Activated T-cell treated with anti-CD3 and anti-CD28 coated beads, Interleukin-2, amount 50 U/mL, for 1 hour (primary cell): ENCODE data around the gene GIMAP8.
"Not testable (repeated sequence)": the region's sequence is repeated elsewhere in the genome, so short reads cannot be mapped to it uniquely, and the experiment has no call there.

Source experiments
- DNase-seq: peaks from one replicate; pipeline ENCODE4 v3.0.0-alpha.2; 2020

The GIMAP8 gene

DNA sequence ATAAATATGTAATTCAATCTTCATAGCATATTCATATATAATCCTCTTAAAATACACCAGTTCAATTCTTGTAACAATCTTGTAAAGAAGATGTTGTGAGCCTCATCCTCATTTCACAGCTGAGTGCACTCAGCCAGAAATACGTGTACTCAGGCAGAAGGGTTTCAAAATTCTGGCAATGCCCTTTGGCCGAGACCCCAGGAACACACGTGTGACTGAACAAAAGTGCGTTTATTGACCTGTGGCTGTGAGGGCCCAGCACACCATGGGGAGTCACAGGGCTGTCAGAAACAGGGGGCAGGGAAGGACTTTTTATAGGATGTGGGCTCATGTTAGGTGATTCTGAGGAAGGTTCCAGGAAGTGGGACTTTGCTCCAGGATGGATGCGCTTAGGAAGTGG lies 21.5 kb downstream of the GIMAP8 start:
- DNase-seq: no peak

DNA sequence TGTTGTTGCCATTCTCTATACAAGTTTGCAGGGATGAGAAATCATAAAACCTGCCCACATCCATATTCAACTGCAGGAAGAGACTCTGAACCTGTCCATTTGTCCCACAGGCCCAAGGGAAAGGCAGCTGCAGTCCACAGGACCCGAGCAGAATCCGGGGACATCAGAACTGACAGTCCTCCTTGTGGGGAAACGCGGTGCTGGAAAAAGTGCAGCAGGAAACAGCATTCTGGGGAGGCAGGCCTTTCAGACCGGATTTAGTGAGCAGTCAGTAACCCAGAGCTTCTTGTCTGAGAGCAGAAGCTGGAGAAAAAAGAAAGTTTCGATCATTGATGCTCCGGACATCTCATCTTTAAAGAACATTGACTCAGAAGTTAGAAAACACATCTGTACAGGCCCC lies 23.5 kb downstream of the GIMAP8 start:
- no peak for DNase-seq

DNA sequence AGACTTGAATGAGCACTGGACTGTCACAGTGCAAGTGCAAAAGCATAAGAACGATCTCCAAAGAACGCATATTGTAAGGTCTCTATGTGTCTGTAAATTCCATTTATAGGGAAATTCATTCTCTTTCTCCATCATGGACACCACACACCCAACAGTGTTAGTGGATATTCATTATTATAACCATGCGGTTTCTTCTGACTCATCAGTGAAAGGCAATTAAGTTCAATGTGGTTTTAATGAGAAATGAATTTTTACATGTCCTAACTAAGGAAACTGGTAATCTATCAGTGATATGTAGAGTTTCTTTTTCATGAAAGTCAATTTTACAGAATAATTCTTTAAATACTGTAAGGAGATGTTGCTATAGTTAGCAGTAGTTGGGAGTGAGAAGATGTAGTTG lies 25.9 kb downstream of the GIMAP8 start:
- no peak for DNase-seq

DNA sequence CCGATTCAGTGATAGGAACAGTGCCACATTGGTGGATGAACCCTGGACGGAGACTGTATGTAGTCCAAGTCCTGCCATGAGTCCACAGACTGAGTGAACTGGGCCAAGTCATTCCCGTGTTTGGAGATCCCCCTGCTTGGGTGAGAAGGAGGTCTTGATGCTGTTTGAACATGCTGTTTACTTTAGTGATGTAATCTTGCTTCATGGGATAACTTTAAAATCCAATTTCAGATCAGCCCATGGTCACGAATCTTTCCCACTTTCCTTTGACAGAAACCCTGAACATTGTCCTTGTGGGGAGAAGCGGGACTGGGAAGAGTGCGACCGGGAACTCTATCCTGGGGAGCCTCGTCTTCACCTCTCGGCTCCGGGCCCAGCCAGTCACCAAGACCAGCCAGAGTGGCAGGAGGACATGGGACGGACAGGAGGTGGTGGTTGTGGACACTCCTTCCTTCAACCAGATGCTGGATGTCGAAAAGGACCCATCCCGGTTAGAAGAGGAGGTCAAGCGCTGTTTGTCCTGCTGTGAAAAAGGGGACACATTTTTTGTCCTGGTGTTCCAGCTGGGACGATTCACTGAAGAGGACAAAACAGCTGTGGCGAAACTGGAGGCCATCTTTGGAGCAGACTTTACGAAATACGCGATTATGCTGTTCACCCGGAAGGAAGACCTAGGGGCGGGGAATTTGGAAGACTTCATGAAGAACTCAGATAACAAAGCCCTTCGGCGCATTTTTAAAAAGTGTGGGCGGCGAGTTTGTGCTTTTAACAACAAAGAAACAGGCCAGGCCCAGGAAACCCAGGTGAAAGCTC lies 26.6 kb downstream of the GIMAP8 start:
- no peak for DNase-seq

DNA sequence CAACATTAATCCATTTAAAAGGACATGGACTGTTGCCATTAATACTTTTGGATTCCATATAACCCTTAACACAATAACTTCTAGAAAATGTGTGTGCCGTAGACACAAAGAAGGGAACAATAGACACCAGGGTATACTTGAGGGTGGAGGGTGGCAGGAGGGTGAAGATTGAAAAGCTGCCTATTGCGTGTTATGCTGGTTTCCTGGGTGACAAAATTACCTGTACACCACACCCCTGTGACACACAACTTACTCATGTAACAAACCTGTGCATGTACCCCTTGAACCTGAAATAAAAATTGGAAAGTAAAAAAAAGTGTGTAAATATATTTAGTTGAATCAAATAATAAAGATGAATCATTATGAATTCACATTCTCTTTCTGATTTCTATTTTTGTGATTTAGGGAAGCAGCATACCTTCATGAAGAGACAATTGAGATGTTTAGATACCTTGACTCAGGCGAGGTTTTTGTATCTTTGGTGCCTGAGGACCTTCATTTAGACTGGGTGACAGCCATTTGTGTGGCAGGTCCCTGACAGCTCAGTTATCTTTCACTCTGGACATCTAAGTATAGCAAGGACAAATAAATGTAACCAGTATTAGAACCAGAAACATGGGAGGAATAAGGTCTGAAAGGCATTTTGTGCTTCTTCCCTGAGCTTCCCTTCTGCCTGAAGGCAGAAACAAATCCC lies 28.7 kb downstream of the GIMAP8 start:
- no peak for DNase-seq

DNA sequence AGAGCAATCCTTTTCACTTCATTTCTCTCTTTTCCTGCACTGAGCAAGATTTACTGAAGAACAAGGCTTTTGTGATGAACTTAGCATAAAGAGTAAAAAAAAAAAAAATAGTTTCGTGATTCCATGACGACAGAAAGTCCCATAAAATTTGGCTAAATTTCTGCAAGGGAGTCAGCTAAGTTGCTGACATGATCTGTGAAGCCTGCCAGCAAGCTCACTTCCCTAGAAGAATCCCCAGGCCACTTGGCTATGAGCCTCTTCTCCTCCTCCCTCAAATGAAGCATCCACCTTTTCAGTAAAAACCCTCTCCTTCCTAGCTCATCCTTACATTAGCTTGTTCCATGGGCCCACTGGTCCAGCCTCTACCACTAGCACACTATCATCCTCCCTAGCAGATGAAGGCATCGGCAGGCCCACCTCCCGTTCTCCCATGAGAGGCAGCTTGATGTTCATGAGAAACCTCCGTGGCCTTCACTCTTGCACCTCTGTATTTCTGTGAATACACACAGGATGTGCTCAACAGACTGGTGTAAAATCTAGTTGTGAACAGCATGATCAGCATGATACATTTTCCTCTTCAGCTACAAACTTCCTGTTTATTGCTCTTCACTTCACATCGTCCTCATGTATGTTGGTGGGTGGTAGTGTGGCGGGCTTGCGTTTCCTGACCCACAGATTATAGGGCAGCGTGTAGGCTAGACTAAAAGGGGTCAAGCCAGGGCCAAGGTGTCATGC lies 30.9 kb downstream of the GIMAP8 start:
- DNase-seq: peak; percentile 58

DNA sequence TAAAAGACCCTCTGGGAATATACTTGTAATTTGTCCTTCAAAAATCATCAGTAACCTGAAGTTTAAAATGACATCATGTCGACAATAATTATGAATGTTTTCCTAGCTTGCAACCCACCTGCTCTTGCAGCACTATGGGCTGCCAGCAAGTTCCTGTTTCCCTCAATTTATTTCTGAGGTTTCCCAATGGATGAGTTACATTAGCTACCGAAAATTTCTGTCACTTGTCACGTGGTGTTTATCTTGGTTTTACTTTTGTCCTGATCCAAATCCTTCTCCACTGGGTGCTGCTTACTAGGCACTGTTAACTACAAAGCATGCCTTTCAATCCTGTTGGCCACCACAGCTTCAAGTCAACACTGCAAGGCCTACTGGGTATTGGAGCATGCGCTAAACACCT lies 31.5 kb downstream of the GIMAP8 start:
- DNase-seq: no peak

DNA sequence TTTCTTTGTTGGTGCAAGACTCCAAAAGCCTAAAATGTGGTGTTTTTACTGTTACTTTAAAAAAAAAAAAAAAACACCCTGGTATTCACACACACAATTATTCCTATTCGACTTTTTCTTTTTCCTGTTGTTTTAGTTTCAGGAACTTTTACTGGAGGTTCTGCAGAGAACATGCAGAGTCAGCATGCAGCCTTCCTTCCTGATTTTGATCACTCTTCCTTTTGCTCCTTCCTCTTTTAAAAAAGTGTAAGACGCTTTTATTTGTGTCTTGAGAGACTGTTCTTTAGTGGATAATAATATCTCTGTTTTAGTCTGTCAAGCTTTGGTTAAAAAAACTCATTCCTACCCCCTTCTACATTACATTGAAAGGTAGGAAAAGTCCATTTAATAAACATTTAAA lies 33.1 kb downstream of the GIMAP8 start:
- DNase-seq: not testable (repeated sequence)

DNA sequence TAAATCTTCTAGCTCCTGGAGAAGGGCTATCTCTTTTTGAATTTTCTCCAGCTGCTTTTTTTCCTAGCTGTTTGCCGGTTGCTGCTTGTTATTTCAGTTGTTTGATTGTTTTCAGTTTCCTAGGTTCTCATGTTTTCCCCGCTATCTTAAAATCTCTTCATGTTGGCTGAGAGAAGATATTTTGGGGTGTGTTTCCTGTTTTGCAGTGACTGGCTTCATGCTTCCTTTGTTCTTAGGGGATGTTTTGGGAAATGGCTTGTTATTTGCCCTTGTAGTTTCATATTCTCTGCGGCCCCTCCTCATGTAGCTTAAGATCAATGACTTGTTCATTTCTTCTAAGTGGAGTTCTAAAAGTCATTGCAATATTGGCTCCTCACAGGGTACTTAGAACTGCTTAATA lies 33.6 kb downstream of the GIMAP8 start:
- not testable (repeated sequence) for DNase-seq

DNA sequence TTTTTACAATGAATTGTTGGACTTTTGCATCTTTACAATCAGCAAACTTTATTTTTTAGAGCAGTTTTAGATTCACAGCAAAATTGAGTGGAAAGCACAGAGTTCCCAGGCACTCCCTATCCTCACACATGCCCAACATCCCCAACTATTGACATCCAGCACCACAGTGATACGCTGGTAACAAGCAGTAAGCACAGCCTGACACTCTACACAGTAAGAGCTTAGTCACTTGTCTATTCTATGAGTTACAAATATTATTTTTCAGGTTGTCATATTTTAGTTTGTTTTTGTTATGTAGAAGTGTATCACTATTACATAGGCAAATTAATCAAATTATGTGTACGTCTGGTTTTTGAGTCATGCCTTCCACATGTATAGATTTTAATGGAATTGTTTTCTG lies 37.2 kb downstream of the GIMAP8 start:
- DNase-seq: no peak

DNA sequence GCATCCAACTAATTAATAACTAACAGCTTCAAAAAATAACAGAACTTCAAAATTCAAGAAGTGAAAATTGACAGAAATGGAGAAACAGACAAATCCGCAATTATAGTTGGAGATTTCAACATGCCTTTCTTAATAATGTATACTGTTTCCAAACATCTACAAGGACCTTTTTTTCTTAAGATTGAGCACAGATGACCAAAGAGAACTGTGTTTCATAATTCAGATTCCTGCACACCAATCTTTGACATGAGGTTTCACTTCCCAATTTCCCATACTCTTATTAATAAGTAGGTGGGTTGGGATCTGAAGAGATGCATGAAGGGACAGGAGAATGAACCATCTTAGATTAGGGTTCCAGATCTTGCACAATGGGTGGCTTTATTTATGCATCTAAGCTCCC lies 39.4 kb downstream of the GIMAP8 start:
- DNase-seq: no peak

DNA sequence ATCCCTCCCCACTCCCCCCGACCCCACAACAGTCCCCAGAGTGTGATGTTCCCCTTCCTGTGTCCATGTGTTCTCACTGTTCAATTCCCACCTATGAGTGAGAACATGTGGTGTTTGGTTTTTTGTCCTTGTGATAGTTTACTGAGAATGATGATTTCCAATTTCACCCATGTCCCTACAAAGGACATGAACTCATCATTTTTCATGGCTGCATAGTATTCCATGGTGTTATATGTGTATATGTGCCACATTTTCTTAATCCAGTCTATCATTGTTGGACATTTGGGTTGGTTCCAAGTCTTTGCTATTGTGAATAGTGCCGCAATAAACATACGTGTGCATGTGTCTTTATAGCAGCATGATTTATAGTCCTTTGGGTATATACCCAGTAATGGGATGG lies 43.0 kb downstream of the GIMAP8 start:
- DNase-seq: not testable (repeated sequence)

DNA sequence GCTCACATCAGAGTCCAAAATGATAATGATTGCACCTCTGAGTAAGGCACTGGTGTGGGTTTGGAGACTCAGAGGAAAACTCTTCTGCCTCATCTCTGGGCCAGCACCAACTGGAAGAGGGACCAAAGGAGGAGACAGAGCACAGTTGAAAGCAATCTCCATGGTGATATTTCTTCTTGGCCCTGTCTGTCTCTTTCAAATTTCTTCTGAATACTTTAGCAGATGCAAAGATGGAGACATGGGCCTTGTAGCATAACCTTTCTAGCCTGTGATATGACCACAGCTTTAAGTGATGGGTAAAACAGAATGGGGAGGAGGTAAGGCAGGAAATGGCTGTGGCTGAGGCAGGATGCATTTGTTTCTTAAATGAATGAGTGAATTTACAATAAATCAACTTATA lies 52.1 kb downstream of the GIMAP8 start:
- DNase-seq: no peak

DNA sequence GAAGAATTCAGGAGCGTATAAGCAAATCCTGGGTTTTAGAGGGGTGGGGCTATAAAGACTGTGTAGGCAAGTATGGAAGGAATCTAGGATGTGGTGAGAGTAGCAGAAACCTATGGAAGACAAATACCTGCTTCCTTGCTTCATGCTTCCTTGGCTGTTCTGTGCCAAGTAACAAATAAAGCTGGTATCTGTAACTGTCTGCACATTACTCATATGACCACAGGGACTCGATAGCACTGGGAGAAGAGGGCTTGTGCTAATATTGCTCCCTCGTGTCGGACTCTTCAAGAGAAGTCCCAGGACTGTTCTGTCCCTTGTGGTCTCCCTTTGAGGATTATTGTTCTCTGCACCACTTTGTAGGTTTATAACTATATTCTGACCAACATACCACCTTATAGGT lies 52.7 kb downstream of the GIMAP8 start:
- no peak for DNase-seq

DNA sequence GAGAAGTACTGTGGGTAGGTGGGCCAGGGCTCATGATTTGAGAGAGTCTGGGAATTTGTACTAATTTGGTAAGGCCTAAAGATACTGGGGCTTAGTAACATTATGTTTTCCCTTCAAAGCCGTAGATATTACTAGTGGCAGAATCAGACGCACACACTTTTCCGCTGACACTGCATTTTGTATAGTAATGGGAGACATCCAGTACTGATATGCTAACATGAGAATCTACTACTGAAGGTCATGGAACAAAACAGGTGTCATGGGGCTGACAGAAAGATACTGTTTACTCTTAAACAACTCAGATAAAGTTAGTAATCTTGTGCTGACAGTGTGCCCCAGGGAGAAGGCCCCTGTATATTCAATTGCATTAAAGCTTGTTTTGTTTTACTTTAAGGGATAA lies 53.2 kb downstream of the GIMAP8 start:
- DNase-seq: no peak

DNA sequence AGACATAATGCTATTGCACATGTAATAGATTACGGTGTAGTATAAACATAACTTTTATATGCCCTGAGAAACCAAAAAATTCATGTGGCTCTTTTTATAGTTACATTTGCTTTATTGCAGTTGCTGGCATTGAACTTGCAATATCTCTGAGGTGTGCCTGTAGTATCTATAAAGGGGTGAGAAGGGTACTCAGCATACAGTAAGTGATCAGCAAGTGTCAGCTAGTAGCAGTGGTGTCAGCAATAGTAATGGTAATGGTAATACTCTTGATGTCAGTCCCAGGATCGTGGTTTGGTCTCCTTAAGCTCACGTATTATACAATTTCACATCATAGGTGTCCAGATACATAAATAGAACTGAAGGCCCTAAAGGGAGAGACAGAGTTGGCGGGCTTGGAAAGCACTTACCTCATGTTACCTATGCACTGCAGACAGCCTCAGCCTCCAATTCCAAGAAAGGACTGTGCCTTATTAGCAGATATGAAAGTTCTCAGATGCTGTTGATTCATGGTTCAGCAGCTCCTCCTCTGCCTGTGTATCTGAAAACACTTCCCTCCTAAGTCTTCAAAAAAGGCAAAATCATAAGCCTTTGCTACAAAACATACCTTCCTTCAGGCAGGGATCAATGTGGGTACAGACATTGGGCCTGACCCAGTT lies 57.6 kb downstream of the GIMAP8 start:
- DNase-seq: no peak

DNA sequence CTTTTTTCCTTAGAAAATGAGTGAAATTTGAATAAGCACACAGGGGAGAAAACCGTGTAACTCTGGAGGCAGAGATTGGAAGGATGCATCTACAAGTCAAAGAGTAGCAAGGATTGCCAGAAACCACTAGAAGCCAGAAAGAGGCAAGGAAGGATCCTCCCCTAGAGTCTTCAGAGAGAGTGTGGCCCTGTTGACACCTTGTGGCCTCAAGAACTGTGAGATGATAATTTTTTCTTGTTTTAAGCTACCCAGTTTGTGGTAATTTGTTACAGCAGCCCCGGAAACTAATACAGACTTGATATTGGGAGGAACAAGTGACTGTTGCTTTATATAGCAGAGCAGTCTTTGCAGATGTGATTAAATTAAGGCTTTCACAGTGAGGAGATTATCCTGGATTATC lies 60.6 kb downstream of the GIMAP8 start:
- DNase-seq: no peak

DNA sequence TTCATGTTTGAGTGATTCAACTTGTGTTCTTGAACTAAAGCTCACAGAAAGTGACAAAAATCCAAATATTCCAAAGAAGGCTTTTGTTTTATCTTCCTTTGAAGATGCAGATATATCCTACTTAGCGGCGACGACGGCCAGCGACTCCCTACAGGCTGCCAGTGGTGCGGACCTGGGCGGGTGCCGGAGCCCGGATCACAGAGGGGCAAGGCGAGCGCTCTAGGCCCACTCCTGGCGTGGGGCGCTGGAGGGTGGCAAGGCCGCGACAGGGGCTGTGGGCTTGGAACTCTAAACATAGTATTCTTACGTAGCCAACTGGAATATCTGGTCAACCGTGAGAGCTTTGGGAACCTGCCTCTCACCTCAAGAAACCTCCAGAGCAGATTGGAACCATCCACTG lies 63.3 kb downstream of the GIMAP8 start:
- no peak for DNase-seq

DNA sequence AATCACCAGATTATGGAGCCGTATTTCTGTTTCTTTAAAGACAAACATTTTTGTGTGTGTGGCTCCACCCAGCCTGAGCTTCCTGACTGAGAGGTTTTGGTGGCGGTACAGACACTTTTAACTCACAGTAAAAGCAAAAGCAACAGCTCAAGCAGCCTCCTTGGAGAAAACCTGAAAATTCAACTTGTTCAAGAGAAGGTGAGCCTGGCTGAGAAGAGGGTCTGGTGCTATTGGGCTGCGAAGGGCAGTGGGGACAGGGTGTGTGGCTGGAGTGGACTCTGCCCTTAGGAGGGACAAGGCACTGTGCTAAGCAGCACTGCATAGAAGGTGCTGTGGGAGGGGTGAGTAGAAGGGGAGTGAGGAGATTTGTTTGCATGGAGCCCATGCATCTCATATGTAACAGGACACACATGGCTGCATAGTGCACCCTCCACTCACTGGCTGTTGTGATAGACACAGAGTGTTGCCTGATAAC lies 64.4 kb downstream of the GIMAP8 start, which contains the start of gene GIMAP7:
Gene GIMAP7, plus strand, starts transcription at position 125 of the 475 bp plus-strand sequence. CDS start 5,103 bp downstream, outside the sequence.
- DNase-seq: peak; percentile 70

DNA sequence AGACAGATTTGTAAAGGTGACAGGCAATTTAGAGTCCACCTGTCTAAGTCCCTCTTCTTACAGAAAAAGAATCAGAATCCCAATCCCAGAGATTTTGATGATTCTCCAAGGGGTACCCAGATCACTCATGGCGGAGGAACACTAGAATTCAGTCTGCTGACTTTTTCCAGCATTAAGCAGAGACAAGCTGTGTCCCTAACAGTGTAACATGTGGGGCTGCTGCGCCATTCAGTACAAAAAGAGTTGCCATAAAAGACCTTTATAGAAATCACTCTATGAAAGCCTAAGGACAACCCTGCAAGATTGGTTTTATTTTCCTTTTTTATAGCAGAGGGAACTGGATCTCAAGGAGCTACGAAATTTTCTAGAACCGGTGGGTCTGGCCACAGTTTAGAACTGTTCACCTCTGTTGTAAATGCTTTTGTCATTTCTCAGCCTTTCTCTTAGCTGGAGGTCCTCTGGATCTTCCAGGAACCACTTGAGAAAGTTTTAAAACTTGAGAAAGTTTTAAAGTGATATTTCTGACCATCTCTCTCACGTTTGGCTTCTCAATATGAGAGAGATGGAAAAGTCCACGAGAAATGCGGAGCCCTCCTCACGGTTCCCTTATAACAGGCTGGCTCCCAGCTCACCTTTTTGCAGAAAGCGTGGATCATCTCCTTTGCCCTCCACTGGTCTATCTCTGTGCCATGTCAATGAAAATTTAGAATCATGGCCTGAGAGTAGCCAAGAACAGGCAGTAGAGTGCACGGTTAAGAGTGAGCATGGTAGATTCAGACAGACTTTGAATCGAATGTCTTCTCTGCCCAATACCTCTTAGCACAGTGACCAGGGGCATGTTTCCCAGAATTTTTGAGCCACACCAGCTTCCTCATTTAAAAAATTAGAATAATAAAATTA lies 65.1 kb downstream of the GIMAP8 start:
- DNase-seq: no peak

DNA sequence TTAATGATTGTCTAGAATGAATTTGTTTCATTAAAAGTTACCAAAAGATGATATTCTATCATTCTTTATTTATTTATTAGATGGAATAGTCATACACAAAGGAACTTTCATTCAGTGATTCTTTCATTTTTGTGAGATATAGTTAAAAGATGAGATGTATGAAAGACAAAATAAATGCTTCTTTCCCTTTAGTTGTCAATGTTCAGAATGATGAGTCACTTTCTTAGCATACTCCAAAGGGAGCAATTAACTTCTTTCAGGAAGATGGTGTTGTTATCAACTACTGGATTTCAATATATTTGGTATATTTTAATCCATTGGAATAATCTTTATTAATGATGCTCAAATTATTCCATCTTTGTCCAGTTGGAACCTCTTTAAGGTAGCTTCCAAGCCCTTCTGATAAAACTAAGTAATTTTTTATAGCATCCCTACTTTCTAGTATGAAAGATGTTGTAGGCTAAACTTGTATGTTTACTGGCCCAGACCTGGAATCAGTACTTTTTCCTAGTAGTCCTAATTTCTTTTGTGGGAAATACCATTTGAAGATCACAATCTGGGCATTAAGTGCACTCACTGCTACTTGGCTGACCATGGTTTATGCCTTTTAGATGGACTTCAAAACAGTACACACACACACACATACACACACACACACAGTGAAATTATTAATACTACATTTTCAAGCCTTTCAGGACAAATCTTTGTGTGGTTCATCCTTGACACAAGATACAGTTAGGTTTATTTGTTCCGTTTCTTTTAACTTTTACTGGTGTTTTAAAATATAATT lies 66.7 kb downstream of the GIMAP8 start:
- DNase-seq: no peak
